ENCODE data around the gene TGFBR1.

TGFBR1 gene

GRCh38 chr9:99166149-99166548 is 61.2 kb downstream of the TGFBR1 start:
- Histone ChIP-seq H3K79me2 (ENCODE audit: control insufficient read depth, low read length) (no peaks in the 10 kb centered on the region), H3K9me2 (replicated peaks; ENCODE audit: control insufficient read depth, low read length) (no peaks in the 10 kb centered on the region), H3K36me3 (ENCODE audit: control insufficient read depth, low read length) (no peaks in the 10 kb centered on the region), H3K9me3 (ENCODE audit: control insufficient read depth, insufficient read depth, low read length) (no peaks in the 10 kb centered on the region), H4K20me1 (ENCODE audit: control insufficient read depth, insufficient read depth, low read depth, low read length) (no peaks in the 10 kb centered on the region), H3K4me2 (ENCODE audit: low read length) (no peak overlapping the region), H3K4me1 (ENCODE audit: control insufficient read depth, low read length) (peaks cover 23% of the 10 kb centered on the region), H3K27ac (ENCODE audit: low read depth, low read length) (no peak overlapping the region), H3F3A (ENCODE audit: control insufficient read depth, insufficient read depth) (no peaks in the 10 kb centered on the region), H3K4me3 (ENCODE audit: low read length) (no peak overlapping the region), H3K27me3 (ENCODE audit: control insufficient read depth, low read length) (no peaks in the 10 kb centered on the region)
- TF ChIP-seq EZH2phosphoT487 (IDR thresholded peaks at IDR 0.05; ENCODE audit: borderline replicate concordance, low read length) (no peak), CTCF (IDR thresholded peaks at IDR 0.05; ENCODE audit: low read depth, low read length, poor library complexity, severe bottlenecking) (no peak)

GRCh38 chr9:99167119-99167518 is 62.2 kb downstream of the TGFBR1 start:
- H3F3A ChIP-seq (ENCODE audit: control insufficient read depth, insufficient read depth): no peaks in the 10 kb centered on the region
- H3K79me2 ChIP-seq (ENCODE audit: control insufficient read depth, low read length): no peaks in the 10 kb centered on the region
- H3K4me1 ChIP-seq (ENCODE audit: control insufficient read depth, low read length): peaks cover 23% of the 10 kb centered on the region
- no peaks in the 10 kb centered on the region for H3K27me3 ChIP-seq (ENCODE audit: control insufficient read depth, low read length)
- no peaks in the 10 kb centered on the region for H3K36me3 ChIP-seq (ENCODE audit: control insufficient read depth, low read length)
- H4K20me1 ChIP-seq (ENCODE audit: control insufficient read depth, insufficient read depth, low read depth, low read length): no peaks in the 10 kb centered on the region
- TF ChIP-seq CTCF (IDR thresholded peaks at IDR 0.05; ENCODE audit: low read depth, low read length, poor library complexity, severe bottlenecking) (no peak), EZH2phosphoT487 (IDR thresholded peaks at IDR 0.05; ENCODE audit: borderline replicate concordance, low read length) (no peak)
- H3K4me3 ChIP-seq (ENCODE audit: low read length): no peak overlapping the region
- H3K9me2 ChIP-seq (replicated peaks; ENCODE audit: control insufficient read depth, low read length): no peaks in the 10 kb centered on the region
- no peaks in the 10 kb centered on the region for H3K9me3 ChIP-seq (ENCODE audit: control insufficient read depth, insufficient read depth, low read length)
- H3K4me2 ChIP-seq (ENCODE audit: low read length): no peak overlapping the region
- H3K27ac ChIP-seq (ENCODE audit: low read depth, low read length): no peak overlapping the region

GRCh38 chr9:99167694-99168093 is 62.8 kb downstream of the TGFBR1 start:
- H3K27ac ChIP-seq (ENCODE audit: low read depth, low read length): no peak overlapping the region
- no peaks in the 10 kb centered on the region for H3K79me2 ChIP-seq (ENCODE audit: control insufficient read depth, low read length)
- H3K9me3 ChIP-seq (ENCODE audit: control insufficient read depth, insufficient read depth, low read length): no peaks in the 10 kb centered on the region
- no peaks in the 10 kb centered on the region for H3K36me3 ChIP-seq (ENCODE audit: control insufficient read depth, low read length)
- peaks cover 20% of the 10 kb centered on the region for H3K4me1 ChIP-seq (ENCODE audit: control insufficient read depth, low read length)
- no peaks in the 10 kb centered on the region for H3K9me2 ChIP-seq (replicated peaks; ENCODE audit: control insufficient read depth, low read length)
- TF ChIP-seq CTCF (IDR thresholded peaks at IDR 0.05; ENCODE audit: low read depth, low read length, poor library complexity, severe bottlenecking) (no peak), EZH2phosphoT487 (IDR thresholded peaks at IDR 0.05; ENCODE audit: borderline replicate concordance, low read length) (no peak)
- H3K27me3 ChIP-seq (ENCODE audit: control insufficient read depth, low read length): no peaks in the 10 kb centered on the region
- H4K20me1 ChIP-seq (ENCODE audit: control insufficient read depth, insufficient read depth, low read depth, low read length): no peaks in the 10 kb centered on the region
- no peaks in the 10 kb centered on the region for H3F3A ChIP-seq (ENCODE audit: control insufficient read depth, insufficient read depth)
- peak overlapping the region; percentile 0; the same call in 1 of the 2 replicates for H3K4me2 ChIP-seq (ENCODE audit: low read length)
- no peak overlapping the region for H3K4me3 ChIP-seq (ENCODE audit: low read length)

- H3K4me1 ChIP-seq (ENCODE audit: control insufficient read depth, low read length): peaks cover 21% of the 10 kb centered on the region
Observed at GRCh38 chr9:99169086-99169485, 64.2 kb downstream of the TGFBR1 start.

More at GRCh38 chr9:99169086-99169485, 64.2 kb downstream of the TGFBR1 start:
- no peak overlapping the region for H3K4me3 ChIP-seq (ENCODE audit: low read length)
- H3K4me2 ChIP-seq (ENCODE audit: low read length): no peak overlapping the region
- H3F3A ChIP-seq (ENCODE audit: control insufficient read depth, insufficient read depth): no peaks in the 10 kb centered on the region
- H4K20me1 ChIP-seq (ENCODE audit: control insufficient read depth, insufficient read depth, low read depth, low read length): no peaks in the 10 kb centered on the region
- H3K79me2 ChIP-seq (ENCODE audit: control insufficient read depth, low read length): no peaks in the 10 kb centered on the region
- H3K27ac ChIP-seq (ENCODE audit: low read depth, low read length): no peak overlapping the region
- H3K9me2 ChIP-seq (replicated peaks; ENCODE audit: control insufficient read depth, low read length): no peaks in the 10 kb centered on the region
- H3K9me3 ChIP-seq (ENCODE audit: control insufficient read depth, insufficient read depth, low read length): no peaks in the 10 kb centered on the region
- H3K36me3 ChIP-seq (ENCODE audit: control insufficient read depth, low read length): no peaks in the 10 kb centered on the region
- H3K27me3 ChIP-seq (ENCODE audit: control insufficient read depth, low read length): no peaks in the 10 kb centered on the region
- no peak for TF ChIP-seq CTCF (IDR thresholded peaks at IDR 0.05; ENCODE audit: low read depth, low read length, poor library complexity, severe bottlenecking)
- no peak for TF ChIP-seq EZH2phosphoT487 (IDR thresholded peaks at IDR 0.05; ENCODE audit: borderline replicate concordance, low read length)

Data from DOHH2 (cell line).